K562 (cell line): ENCODE results near the gene ADAMTS20. TPM values are rescaled to one million over a fixed set of nuclear protein-coding genes. Genes with fewer than 3 reads are reported as not detected.

ENCODE experiments used
- ATAC-seq: fragments of 200-7000 bp; cut with Tn5 transposase; 3 replicates; pipeline ENCODE4 v1.9.1; 2020; ENCODE audit warnings: moderate library complexity
- BruUV-seq: library from RNA; stranded (reverse); fragments of 400-500 nt; replicated peaks from 2 replicates; lab custom pipeline; 2021; lab: Mats Ljungman, UMichigan
- CTCF ChIA-PET: fragments of 300-600 bp; formaldehyde crosslinking; extraction: SDS; loops from one replicate; lab custom pipeline; 2021; ENCODE audit warnings: low intra/inter-chr PET ratio; lab: Yijun Ruan, JAX
- POLR2A ChIA-PET: fragments of 300-600, 350-650 bp; sonication (Branson Sonifier 250); formaldehyde crosslinking; extraction: SDS; loops from one replicate; lab custom pipeline; 2021; ENCODE audit warnings: antibody characterized with exemption, inconsistent platforms; lab: Yijun Ruan, JAX
- DNase-seq, 4 experiments: peaks; one replicate each; pipeline versions ENCODE4 v3.0.0 to v3.0.0-alpha.2; 2011 to 2018; ENCODE audit warnings: low spot score in 3 of 4, mixed read lengths in 3 of 4; ENCODE audit errors: extremely low read depth in 1 of 4
- FAIRE-seq: peaks from 2 replicates; lab custom pipeline; 2011; peaks lifted over from hg19 to GRCh38; lab: Jason Lieb, UNC
- H2AFZ ChIP-seq: 2 replicates; pipeline ENCODE4 v1.6.0; 2011; ENCODE audit warnings: low read depth, low read length, control low read depth, inconsistent platforms
- H3K27ac ChIP-seq: fragments of 200-600 bp; 3 replicates; pipeline ENCODE4 v1.8.0; 2011; ENCODE audit warnings: low read depth, mild to moderate bottlenecking, control low read depth, inconsistent platforms, low read length, moderate library complexity, mixed read lengths; ENCODE audit errors: extremely low read depth
- H3K27me3 ChIP-seq, 2 experiments: fragments of 300-600 bp in 1 of 2; 2 replicates in 1 of 2; 3 replicates in 1 of 2; pipeline versions ENCODE4 v1.6.0 to v1.8.0; 2011; ENCODE audit warnings: inconsistent platforms in 2 of 2, low read length in 2 of 2, mild to moderate bottlenecking in 1 of 2, mixed read lengths in 1 of 2, moderate library complexity in 1 of 2; ENCODE audit not compliant: control insufficient read depth in 2 of 2, insufficient read depth in 2 of 2
- H3K36me3 ChIP-seq: fragments of 300-600 bp; 3 replicates; pipeline ENCODE4 v1.8.0; 2011; ENCODE audit warnings: mild to moderate bottlenecking, low read length, inconsistent platforms; ENCODE audit not compliant: control insufficient read depth, insufficient read depth
- H3K4me1 ChIP-seq, 2 experiments: fragments of 200-600 bp in 1 of 2; replicated peaks in 1 of 2; 2 replicates in 1 of 2; 3 replicates in 1 of 2; pipeline versions ENCODE4 v1.5.1 to v1.8.0; 2011; ENCODE audit warnings: inconsistent platforms in 2 of 2, low read length in 2 of 2, mild to moderate bottlenecking in 1 of 2, mixed read lengths in 1 of 2, moderate library complexity in 1 of 2; ENCODE audit not compliant: control insufficient read depth in 2 of 2, insufficient read depth in 2 of 2
- H3K4me2 ChIP-seq: 2 replicates; pipeline ENCODE4 v1.6.1; 2011; ENCODE audit warnings: low read length, control low read depth, inconsistent platforms, mixed read lengths; ENCODE audit not compliant: insufficient read depth
- H3K4me3 ChIP-seq: fragments of 200-600 bp; sonication (generic), shearing (Covaris generic); 2 replicates; pipeline ENCODE4 v1.5.1; 2016; ENCODE audit warnings: control low read depth, inconsistent platforms
- H3K79me2 ChIP-seq: fragments of 200-600 bp; 3 replicates; pipeline ENCODE4 v1.8.0; 2011; ENCODE audit warnings: low read length, inconsistent platforms; ENCODE audit not compliant: control insufficient read depth, insufficient read depth
- H3K9ac ChIP-seq, 2 experiments: 2 replicates each; pipeline versions ENCODE4 v1.6.0 to v1.6.1; 2011; ENCODE audit warnings: low read depth in 2 of 2, low read length in 2 of 2, control low read depth in 1 of 2, inconsistent platforms in 1 of 2, mild to moderate bottlenecking in 1 of 2, mixed read lengths in 1 of 2; ENCODE audit not compliant: insufficient read depth in 1 of 2
- H3K9me1 ChIP-seq: one replicate; pipeline ENCODE4 v1.6.0; 2011; ENCODE audit warnings: inconsistent platforms, mild to moderate bottlenecking, low read length, moderate library complexity; ENCODE audit not compliant: control insufficient read depth, insufficient read depth
- H3K9me3 ChIP-seq: replicated peaks from 2 replicates; pipeline ENCODE4 v1.5.1; 2011; ENCODE audit warnings: low read depth, low read length, inconsistent platforms; ENCODE audit not compliant: control insufficient read depth, insufficient read depth
- H4K20me1 ChIP-seq: replicated peaks from 2 replicates; pipeline ENCODE4 v1.6.1; 2011; ENCODE audit warnings: low read length, inconsistent platforms, mixed read lengths; ENCODE audit not compliant: control insufficient read depth, insufficient read depth
- E2F5 ChIP-seq: sonication (generic); formaldehyde crosslinking; IDR thresholded peaks from 2 replicates; pipeline ENCODE4 v1.8.0; 2022; ENCODE audit warnings: mild to moderate bottlenecking, missing genetic modification reagents
- IRF9 ChIP-seq: fragments of 450-650 bp; IDR thresholded peaks from 2 replicates; pipeline ENCODE4 v1.6.1; 2016; ENCODE audit warnings: missing biosample characterization, missing genetic modification characterization
- MCM2 ChIP-seq: fragments of 450-650 bp; IDR thresholded peaks from 2 replicates; pipeline ENCODE4 v1.6.1; 2017; ENCODE audit warnings: low read depth, mild to moderate bottlenecking
- MEF2A ChIP-seq: IDR thresholded peaks from 2 replicates; pipeline ENCODE4 v1.6.1; 2011; ENCODE audit warnings: low read depth, mild to moderate bottlenecking, low read length, moderate library complexity; ENCODE audit not compliant: control insufficient read depth
- NEUROD1 ChIP-seq: fragments of 150-350 bp; IDR thresholded peaks from 2 replicates; pipeline ENCODE4 v1.6.1; 2014; ENCODE audit warnings: borderline replicate concordance, low read length, low read depth; ENCODE audit not compliant: partially characterized antibody
- RNF2 ChIP-seq: sonication (generic); IDR thresholded peaks from 2 replicates; pipeline ENCODE4 v1.6.1; 2016
- SRSF1 ChIP-seq: fragments of 200-400 bp; formaldehyde crosslinking; IDR thresholded peaks from 2 replicates; pipeline ENCODE4 v1.6.1; 2017; ENCODE audit warnings: mild to moderate bottlenecking, low read depth, low read length, moderate library complexity
- TGIF2 ChIP-seq: sonication (generic); formaldehyde crosslinking; IDR thresholded peaks from 2 replicates; pipeline ENCODE4 v1.8.1; 2022; ENCODE audit warnings: mild to moderate bottlenecking, missing genetic modification reagents, moderate library complexity
- ZNF134 ChIP-seq: fragments of 250-450 bp; sonication (Bioruptor Pico); conservative IDR thresholded peaks from 2 replicates; pipeline ENCODE4 v1.4.0; 2020
- WGBS: fragments of 100-300 bp; shearing (Covaris generic); methylation state at CpG from one replicate; pipeline ENCODE4 v1.1.6; 2016; ENCODE audit warnings: low coverage, mixed read lengths; ENCODE audit not compliant: insufficient coverage; ENCODE audit errors: missing lambda C conversion rate; 5-methylcytosine and 5-hydroxymethylcytosine counted together
- in situ Hi-C: fragments of 300-500 bp; cut with MboI; formaldehyde crosslinking; loops from 4 replicates; pipeline ENCODE4 v1.15.0; 2018; ENCODE audit warnings: inconsistent platforms, mixed read lengths
- intact Hi-C: fragments of 100-400 bp; cut with micrococcal nuclease; formaldehyde crosslinking; loops from 2 replicates; pipeline ENCODE4 v1.14.2; 2022
- polyA plus RNA-seq, 8 experiments: library from polyadenylated mRNA; depleted of rRNA in 4 of 8; stranded (reverse) in 5 of 8; unstranded in 3 of 8; fragments of >200 nt; fragmentation: Nextera tagmentation in 2 of 8; fragmentation: Illumina TruSeq in 1 of 8; extraction: Ambion mirVana in 2 of 8; extraction: Trizol in 1 of 8; gene quantifications; 2 replicates each; pipeline versions ENCODE4 v1.2.1 to v1.2.3, GENCODE V29; 2011 to 2014; ENCODE audit warnings: inconsistent platforms in 1 of 8, missing spikeins in 1 of 8
- total RNA-seq, 7 experiments: library from RNA; depleted of rRNA in 6 of 7; stranded (reverse); fragments of >200 nt in 6 of 7; fragmentation: Illumina TruSeq in 2 of 7; extraction: Trizol in 2 of 7; gene quantifications; 2 replicates each; pipeline versions ENCODE4 v1.2.1 to v1.2.3, GENCODE V29; 2011 to 2021; ENCODE audit warnings: low replicate concordance in 1 of 7
- TF ChIP-seq, protein P1 (sequence below): fragments of 250-450 bp; sonication (Bioruptor Pico); IDR thresholded peaks from 2 replicates; pipeline ENCODE4 v1.8.0; 2021; ENCODE audit warnings: moderate library complexity, mild to moderate bottlenecking, inconsistent platforms
- TF ChIP-seq, protein P2 (sequence below): fragments of 250-450 bp; sonication (Bioruptor Pico); IDR thresholded peaks from 2 replicates; pipeline ENCODE4 v1.9.0; 2021; ENCODE audit warnings: mild to moderate bottlenecking

Gene ADAMTS20
- total and polyA plus RNA-seq, 9 of the 15 experiments (the other 6 are each of a cell fraction or from before 2014, with no cell fraction given), result 0.01 to 0.84 (median 0.07) TPM; not detected in 2

GRCh38 chr12:43331935-43332334, 220.1 kb downstream of the ADAMTS20 start:
- no TSS peak for BruUV-seq
- Histone ChIP-seq H3K9me3 (no peaks in the 10 kb centered on the region; the same call in 1 of the 2 replicates), H3K9ac (no peak overlapping the region), H3K79me2 (no peaks in the 10 kb centered on the region), H3K27ac (no peak overlapping the region), H3K4me1 (no peaks in the 10 kb centered on the region), H3K27me3 (no peaks in the 10 kb centered on the region), H3K4me2 (no peak overlapping the region), H3K4me3 (no peak overlapping the region), H2AFZ (no peak overlapping the region), H3K36me3 (no peaks in the 10 kb centered on the region), H3K9me1 (no peaks in the 10 kb centered on the region), H4K20me1 (no peaks in the 10 kb centered on the region)
- CTCF ChIA-PET, result no interaction called here
- DNase-seq (no peak), ATAC-seq (no peak)
- WGBS, result 10% methylated on average over 3 of the region's 3 CpGs
- in situ Hi-C loops (no loop called here), intact Hi-C loops (no loop called here)
- POLR2A ChIA-PET, result no interaction called here
- TF ChIP-seq E2F5 (CRISPR knock-in tag), result no peak
- no peak for TF ChIP-seq SRSF1
- TF ChIP-seq, all 486 proteins: peak for 0
- FAIRE-seq, result no peak

DNA sequence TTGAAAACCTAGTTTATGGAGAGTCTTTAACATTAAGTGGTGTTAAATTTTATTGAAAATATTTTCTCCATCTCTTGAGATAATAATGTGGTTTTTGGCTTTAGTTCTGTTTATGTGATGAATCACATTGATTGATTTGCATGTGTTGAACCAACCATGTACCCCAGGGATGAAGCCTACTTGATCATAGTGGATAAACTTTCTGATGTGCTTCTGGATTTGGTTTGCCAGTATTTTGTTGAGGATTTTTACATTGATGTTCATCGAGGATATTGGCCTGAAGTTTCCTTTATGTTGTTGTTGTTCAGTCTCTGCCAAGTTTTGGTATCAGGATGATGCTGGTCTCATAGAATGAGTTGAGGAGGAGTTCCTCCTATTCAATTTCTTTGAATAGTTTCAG, 222.6 kb downstream of the ADAMTS20 start:
- no peak overlapping the region for H3K9ac ChIP-seq
- no peaks in the 10 kb centered on the region for H3K36me3 ChIP-seq
- H3K4me3 ChIP-seq, result no peak overlapping the region
- FAIRE-seq (no peak), DNase-seq (no peak), ATAC-seq (no peak)
- BruUV-seq, result no TSS peak
- in situ Hi-C loops (no loop called here), intact Hi-C loops (no loop called here)
- H3K9me3 ChIP-seq, result no peaks in the 10 kb centered on the region; the same call in 1 of the 2 replicates
- H3K4me2 ChIP-seq, result no peak overlapping the region
- H4K20me1 ChIP-seq, result no peaks in the 10 kb centered on the region
- no peaks in the 10 kb centered on the region for H3K9me1 ChIP-seq
- no peaks in the 10 kb centered on the region for H3K4me1 ChIP-seq
- H3K27me3 ChIP-seq, result no peaks in the 10 kb centered on the region
- no peak overlapping the region for H3K27ac ChIP-seq
- CTCF ChIA-PET, result no interaction called here
- 0% methylated on average over 1 of the region's 1 CpG for WGBS
- H2AFZ ChIP-seq, result no peak overlapping the region
- no peaks in the 10 kb centered on the region for H3K79me2 ChIP-seq
- TF ChIP-seq, protein P1, sequence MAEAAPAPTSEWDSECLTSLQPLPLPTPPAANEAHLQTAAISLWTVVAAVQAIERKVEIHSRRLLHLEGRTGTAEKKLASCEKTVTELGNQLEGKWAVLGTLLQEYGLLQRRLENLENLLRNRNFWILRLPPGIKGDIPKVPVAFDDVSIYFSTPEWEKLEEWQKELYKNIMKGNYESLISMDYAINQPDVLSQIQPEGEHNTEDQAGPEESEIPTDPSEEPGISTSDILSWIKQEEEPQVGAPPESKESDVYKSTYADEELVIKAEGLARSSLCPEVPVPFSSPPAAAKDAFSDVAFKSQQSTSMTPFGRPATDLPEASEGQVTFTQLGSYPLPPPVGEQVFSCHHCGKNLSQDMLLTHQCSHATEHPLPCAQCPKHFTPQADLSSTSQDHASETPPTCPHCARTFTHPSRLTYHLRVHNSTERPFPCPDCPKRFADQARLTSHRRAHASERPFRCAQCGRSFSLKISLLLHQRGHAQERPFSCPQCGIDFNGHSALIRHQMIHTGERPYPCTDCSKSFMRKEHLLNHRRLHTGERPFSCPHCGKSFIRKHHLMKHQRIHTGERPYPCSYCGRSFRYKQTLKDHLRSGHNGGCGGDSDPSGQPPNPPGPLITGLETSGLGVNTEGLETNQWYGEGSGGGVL, result no peak
- TF ChIP-seq MEF2A (no peak), RNF2 (no peak), IRF9 (tag) (no peak), TGIF2 (no peak), ZNF134 (CRISPR knock-in tag) (no peak), NEUROD1 (no peak), MCM2 (no peak)
- TF ChIP-seq, protein P2, sequence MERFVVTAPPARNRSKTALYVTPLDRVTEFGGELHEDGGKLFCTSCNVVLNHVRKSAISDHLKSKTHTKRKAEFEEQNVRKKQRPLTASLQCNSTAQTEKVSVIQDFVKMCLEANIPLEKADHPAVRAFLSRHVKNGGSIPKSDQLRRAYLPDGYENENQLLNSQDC (CRISPR knock-in tag), result no peak
- POLR2A ChIA-PET, result interaction anchor here (0.6 kb wide), 1 partner anchor 742 kb away, joined by 4 read pairs; no protein-coding TSS in a partner anchor
